Muscle of leg (tissue), 11 donors: ENCODE results near the gene CRACR2A. TPM values are rescaled to one million over a fixed set of nuclear protein-coding genes. Genes with fewer than 3 reads are reported as not detected.
A peak's percentile ranks its signal among the peaks of the same experiment; 100 is the strongest.

Source experiments
- DNase-seq: peaks from one replicate; pipeline ENCODE4 v3.0.0; 2013
- H3K27ac ChIP-seq: one replicate; pipeline ENCODE4 v1.5.1; 2013; ENCODE audit warnings: mild to moderate bottlenecking, low read length, control low read depth
- H3K27me3 ChIP-seq: one replicate; pipeline ENCODE4 v1.6.1; 2013; ENCODE audit warnings: low read length; ENCODE audit not compliant: control insufficient read depth, insufficient read depth
- H3K36me3 ChIP-seq: one replicate; pipeline ENCODE4 v1.6.1; 2013; ENCODE audit warnings: low read length; ENCODE audit not compliant: control insufficient read depth, insufficient read depth
- H3K4me1 ChIP-seq: one replicate; pipeline ENCODE4 v1.6.1; 2013; ENCODE audit warnings: low read length; ENCODE audit not compliant: control insufficient read depth, insufficient read depth
- H3K4me3 ChIP-seq: one replicate; pipeline ENCODE4 v1.5.1; 2013; ENCODE audit warnings: low read length, control low read depth
- H3K9me3 ChIP-seq: replicated peaks from 2 replicates; pipeline ENCODE4 v1.6.1; 2013; ENCODE audit warnings: low read depth, low read length; ENCODE audit not compliant: control insufficient read depth
- WGBS: methylation state at CpG from one replicate; pipeline ENCODE4 v1.1.5; 2013; ENCODE audit warnings: missing lambda C conversion rate; ENCODE audit not compliant: insufficient coverage; 5-methylcytosine and 5-hydroxymethylcytosine counted together
- polyA plus RNA-seq, 8 donors: library from polyadenylated mRNA; unstranded; fragments of 120-200 nt; gene quantifications; one replicate each; pipeline versions ENCODE4 v1.2.1 to v1.2.3, GENCODE V29; 2013; ENCODE audit warnings: inconsistent platforms in 1 of 8, low replicate concordance in 1 of 8; ENCODE audit not compliant: insufficient read length in 8 of 8, insufficient read depth in 1 of 8
- total RNA-seq: library from RNA; stranded (reverse); fragments of 120-200 nt; gene quantifications from one replicate; pipeline ENCODE4 v1.2.4, GENCODE V29; 2013

The CRACR2A gene
- total and polyA plus RNA-seq, 9 donors: 1.3 to 2.1 (median 1.5) TPM

DNA sequence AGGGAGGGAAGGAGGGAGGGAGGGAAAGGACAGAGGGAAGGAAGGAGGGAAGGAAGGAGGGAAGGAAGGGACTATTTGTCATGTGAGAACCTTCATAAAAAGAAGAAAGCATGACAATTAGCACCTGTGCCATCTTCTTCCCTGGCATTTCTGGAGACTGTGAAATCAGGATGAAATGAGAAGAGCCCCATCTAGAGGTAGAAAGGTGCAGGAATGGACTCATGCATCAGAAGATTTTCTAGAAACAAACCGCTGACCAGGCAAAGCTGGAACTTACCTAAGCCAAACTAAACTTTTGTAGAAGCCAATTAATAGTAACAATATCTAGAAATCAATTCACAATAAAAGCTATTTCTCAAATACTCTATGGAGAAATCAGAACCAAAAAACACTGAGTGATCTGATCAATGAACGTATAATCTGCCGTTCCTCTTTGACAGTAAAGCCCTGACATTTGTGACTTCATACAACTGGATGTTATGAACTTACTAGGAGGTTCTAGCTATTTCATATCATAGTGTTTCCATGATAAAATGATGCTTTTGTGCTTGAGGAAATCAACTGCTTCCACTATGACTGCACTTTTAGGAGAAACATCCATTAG lies 24.4 kb upstream of the CRACR2A start:
- DNase-seq: peak; percentile 43
- no peaks in the 10 kb centered on the region for H3K9me3 ChIP-seq
- no peak overlapping the region for H3K4me3 ChIP-seq
- H3K36me3 ChIP-seq: no peaks in the 10 kb centered on the region
- H3K27ac ChIP-seq: no peak overlapping the region
- no peaks in the 10 kb centered on the region for H3K4me1 ChIP-seq
- H3K27me3 ChIP-seq: peaks cover 2% of the 10 kb centered on the region
- no CpG with 5 or more reads among the region's 3 CpGs for WGBS

DNA sequence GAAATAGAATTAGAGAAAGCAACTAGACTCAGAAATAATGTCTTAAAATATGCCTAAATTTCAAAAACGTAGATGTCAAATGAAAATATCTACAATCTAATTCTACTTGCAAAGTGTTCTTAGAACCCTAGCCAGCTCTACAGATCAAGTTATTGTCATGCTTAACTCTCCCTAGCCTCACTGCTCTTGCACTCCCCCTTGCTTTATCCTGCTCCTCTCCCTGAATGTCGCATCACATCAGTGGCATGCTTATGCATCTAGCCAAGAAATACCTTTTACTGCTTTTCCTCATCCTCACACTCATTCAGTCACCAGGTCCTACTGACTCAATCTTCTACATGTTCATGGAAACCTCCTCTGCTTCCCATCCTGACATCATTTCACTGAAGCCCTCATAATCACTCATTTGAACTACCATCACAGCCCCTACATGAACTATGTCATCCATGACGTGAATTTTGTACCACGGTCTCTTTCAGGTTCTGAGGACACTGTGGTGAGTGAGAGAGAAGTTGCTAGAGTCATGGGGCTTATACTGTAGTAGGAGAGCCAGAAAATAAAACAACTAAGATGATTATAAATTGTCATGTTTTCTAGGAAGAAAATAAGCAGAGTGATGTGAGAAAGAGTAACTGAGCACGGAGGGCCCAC lies 22.6 kb upstream of the CRACR2A start:
- Histone ChIP-seq H3K4me3 (no peak overlapping the region), H3K36me3 (no peaks in the 10 kb centered on the region), H3K9me3 (no peaks in the 10 kb centered on the region), H3K27ac (no peak overlapping the region), H3K27me3 (peaks cover 2% of the 10 kb centered on the region), H3K4me1 (no peaks in the 10 kb centered on the region)
- DNase-seq: no peak
- WGBS: 72% methylated on average over 3 of the region's 5 CpGs

DNA sequence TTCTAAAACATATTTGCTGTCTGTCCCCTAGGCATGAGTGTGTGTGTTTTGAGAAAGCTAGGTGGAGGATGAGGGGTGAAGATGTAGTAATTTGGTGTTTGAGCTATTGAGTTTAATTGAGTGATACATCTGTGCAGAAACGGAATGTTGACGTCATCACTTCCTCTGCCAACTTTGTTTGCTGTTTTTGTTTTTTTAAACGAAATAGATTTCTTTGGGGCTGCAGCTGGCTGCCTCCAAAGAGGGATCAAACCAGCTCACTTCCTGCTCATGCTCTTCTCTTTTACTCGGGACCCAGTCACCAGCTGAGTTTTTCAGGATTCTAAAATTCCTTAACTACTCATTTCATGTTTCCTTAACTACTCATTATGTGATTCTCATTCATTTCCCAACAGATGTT lies 19.5 kb upstream of the CRACR2A start:
- no peak overlapping the region for H3K4me3 ChIP-seq
- DNase-seq: peak; percentile 35
- H3K4me1 ChIP-seq: no peaks in the 10 kb centered on the region
- no peak overlapping the region for H3K27ac ChIP-seq
- peaks cover 2% of the 10 kb centered on the region for H3K27me3 ChIP-seq
- H3K36me3 ChIP-seq: no peaks in the 10 kb centered on the region
- WGBS: 36% methylated on average over 4 of the region's 4 CpGs
- H3K9me3 ChIP-seq: no peaks in the 10 kb centered on the region

DNA sequence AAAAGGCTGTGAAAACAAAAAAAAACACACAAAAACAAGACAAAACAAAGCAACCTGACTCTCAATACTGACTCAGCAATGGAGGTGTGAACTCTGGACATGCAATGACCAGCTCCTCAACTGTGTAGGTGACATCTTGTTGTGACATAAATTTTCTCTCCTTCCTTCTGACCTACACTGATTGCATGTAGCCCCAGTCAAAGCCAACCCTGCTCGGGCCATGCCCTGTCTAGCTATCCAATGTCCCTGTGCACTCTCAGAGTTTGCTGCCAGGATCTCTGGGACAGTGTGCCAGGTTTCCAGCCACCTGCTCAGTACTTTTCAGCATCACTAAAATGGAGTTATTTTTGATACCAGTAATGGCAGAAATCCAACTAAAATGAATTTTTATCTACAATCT lies 18.9 kb upstream of the CRACR2A start:
- no peak for DNase-seq
- Histone ChIP-seq H3K9me3 (no peaks in the 10 kb centered on the region), H3K4me3 (no peak overlapping the region), H3K4me1 (no peaks in the 10 kb centered on the region), H3K36me3 (no peaks in the 10 kb centered on the region), H3K27ac (no peak overlapping the region), H3K27me3 (peaks cover 2% of the 10 kb centered on the region)
- WGBS: 50% methylated on average over 1 of the region's 1 CpG

DNA sequence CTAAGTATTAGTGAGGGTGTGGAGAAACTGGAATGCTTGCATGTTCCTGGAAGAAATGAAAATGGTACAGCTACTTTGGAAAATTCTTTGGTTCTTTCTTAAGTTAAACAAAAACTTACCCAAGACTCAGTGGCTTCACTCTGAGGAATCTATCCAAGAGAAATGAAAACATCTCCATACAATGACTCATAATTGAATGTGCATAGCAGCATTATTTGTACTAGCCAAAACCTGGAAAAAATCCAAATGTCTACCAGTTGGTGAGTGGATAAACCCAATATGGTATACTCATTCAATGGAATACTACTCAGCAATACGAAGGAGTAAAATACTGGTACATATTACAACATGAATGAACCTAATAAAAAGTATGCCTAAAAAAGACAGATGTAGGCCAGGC lies 18.0 kb upstream of the CRACR2A start:
- no peak for DNase-seq
- Histone ChIP-seq H3K9me3 (no peaks in the 10 kb centered on the region), H3K27ac (no peak overlapping the region), H3K36me3 (no peaks in the 10 kb centered on the region), H3K4me3 (no peak overlapping the region), H3K4me1 (no peaks in the 10 kb centered on the region), H3K27me3 (peaks cover 2% of the 10 kb centered on the region)
- WGBS: no CpG with 5 or more reads among the region's 1 CpG

DNA sequence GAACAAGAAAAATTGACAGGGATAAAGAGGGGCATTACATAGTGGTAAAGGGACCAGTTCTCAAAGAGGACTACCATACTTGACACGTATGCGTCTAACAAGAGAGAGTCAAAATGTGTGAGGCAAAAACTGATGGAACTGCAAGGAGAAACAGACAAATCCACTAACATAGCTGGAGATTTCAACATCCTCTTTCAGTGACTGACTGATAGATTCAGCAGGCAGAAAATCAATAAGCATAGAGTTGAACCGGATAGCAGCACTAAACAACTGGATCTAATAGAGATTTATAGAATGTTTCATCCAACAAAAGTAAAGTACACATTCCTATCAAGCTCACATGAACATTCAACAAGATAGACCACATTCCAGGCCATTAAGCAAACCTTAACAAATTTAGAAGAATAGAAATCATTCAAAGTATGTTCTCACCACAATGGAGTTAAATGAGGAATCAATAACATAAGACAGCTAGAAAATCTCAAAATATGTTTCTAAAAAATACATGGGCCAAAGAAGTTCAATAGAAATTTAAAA lies 16.1 kb upstream of the CRACR2A start:
- no CpG with 5 or more reads among the region's 3 CpGs for WGBS
- no peak for DNase-seq
- no peaks in the 10 kb centered on the region for H3K36me3 ChIP-seq
- no peaks in the 10 kb centered on the region for H3K4me1 ChIP-seq
- no peaks in the 10 kb centered on the region for H3K9me3 ChIP-seq
- no peak overlapping the region for H3K27ac ChIP-seq
- no peak overlapping the region for H3K4me3 ChIP-seq
- H3K27me3 ChIP-seq: no peaks in the 10 kb centered on the region

DNA sequence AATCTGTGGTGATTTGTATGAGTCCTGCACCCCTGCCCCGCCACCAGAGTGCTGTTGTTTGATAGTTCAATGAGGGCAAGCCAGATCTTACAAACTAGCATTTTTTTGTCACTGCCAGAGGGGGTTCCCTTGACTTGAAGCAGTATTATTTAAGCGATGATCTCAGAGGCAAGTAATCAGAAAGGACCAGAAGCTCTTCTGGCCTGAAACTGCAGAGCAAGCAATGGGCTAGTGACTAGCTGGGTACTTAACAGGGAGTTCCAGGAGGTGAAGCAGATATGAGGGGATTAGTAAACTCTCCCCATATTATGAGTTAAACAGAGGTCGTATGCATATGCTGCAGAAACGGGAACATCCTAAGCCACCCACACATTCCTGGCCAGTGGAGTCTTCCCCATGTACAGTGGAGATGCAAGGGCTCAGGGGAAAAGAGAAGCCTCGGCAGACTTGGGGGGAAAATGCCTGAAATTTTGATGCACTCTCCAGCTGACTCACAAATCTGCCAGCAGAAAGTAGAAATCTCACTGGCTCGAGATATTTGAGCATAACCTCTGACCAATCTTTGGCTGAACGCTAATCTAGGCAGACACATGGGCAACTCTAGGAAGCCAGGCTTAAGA lies 8.3 kb upstream of the CRACR2A start:
- no peak overlapping the region for H3K4me3 ChIP-seq
- H3K4me1 ChIP-seq: peaks cover 3% of the 10 kb centered on the region
- H3K36me3 ChIP-seq: no peaks in the 10 kb centered on the region
- DNase-seq: no peak
- H3K27me3 ChIP-seq: no peaks in the 10 kb centered on the region
- H3K27ac ChIP-seq: no peak overlapping the region
- no peaks in the 10 kb centered on the region for H3K9me3 ChIP-seq
- 41% methylated on average over 4 of the region's 7 CpGs for WGBS

DNA sequence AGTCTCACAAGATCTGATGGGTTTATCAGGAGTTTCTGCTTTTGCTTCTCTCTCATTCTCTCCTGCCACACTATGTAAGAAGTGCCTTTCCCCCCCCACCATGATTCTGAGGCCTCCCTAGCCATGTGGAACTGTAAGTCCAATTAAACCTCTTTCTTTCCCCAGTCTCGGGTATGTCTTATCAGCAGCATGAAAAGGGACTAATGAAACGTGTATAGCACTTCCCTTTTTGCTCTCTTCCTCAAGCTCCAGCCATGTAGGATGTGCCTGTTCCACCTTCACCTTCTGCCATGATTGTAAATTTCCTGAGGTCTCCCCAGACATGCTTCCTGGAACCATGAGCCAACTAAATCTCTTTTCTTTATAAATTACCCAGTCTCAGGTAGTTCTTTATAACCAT lies 7.0 kb upstream of the CRACR2A start:
- H3K4me3 ChIP-seq: no peak overlapping the region
- 68% methylated on average over 2 of the region's 2 CpGs for WGBS
- DNase-seq: no peak
- no peaks in the 10 kb centered on the region for H3K36me3 ChIP-seq
- no peak overlapping the region for H3K27ac ChIP-seq
- no peaks in the 10 kb centered on the region for H3K9me3 ChIP-seq
- H3K27me3 ChIP-seq: no peaks in the 10 kb centered on the region
- peaks cover 14% of the 10 kb centered on the region for H3K4me1 ChIP-seq

DNA sequence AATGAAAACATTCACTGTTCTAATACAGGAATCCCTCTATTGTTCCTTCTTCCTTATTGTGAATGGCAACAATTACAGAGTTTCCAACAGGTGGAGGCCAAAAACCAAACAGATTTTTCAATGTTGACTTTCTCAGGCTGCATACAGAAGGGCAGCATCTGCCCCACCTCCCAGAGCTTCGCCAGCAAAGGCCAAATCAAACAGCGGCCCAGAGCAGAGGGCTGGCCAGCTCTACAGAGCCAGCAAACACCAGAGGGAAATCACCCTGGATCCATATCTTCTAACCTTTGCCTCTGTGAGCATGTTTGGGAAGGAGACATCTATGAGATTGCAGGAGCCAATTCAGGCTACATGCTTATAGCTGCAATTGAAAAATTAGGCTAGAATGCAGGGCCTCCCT lies 4.4 kb upstream of the CRACR2A start:
- Histone ChIP-seq H3K4me3 (no peak overlapping the region), H3K27ac (no peak overlapping the region), H3K4me1 (peaks cover 37% of the 10 kb centered on the region), H3K36me3 (no peaks in the 10 kb centered on the region), H3K27me3 (peaks cover 3% of the 10 kb centered on the region), H3K9me3 (no peaks in the 10 kb centered on the region)
- DNase-seq: no peak
- no CpG with 5 or more reads among the region's 2 CpGs for WGBS

DNA sequence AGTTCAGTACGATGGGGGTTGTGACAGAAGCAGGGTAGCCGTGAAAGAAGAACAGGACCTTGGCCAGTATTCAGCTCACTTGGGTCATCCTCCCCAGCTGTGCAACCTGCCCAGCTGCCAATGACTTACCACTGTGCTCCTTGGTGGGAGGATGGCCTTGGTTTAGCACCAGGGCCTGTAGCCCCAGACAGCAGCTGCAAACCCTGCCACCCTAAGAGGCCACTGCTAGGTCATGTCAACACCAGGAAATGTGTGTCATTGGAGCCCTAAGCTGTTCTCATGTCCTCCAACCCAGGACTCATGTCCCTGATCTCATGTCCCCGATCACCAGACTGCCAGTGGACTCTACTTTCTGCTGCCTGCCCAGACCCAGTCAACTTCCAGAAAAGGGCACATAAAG lies 3.0 kb upstream of the CRACR2A start:
- peaks cover 3% of the 10 kb centered on the region for H3K27me3 ChIP-seq
- peaks cover 46% of the 10 kb centered on the region for H3K4me1 ChIP-seq
- H3K27ac ChIP-seq: no peak overlapping the region
- peak; percentile 58 for DNase-seq
- no peak overlapping the region for H3K4me3 ChIP-seq
- H3K36me3 ChIP-seq: no peaks in the 10 kb centered on the region
- H3K9me3 ChIP-seq: no peaks in the 10 kb centered on the region
- 43% methylated on average over 3 of the region's 3 CpGs for WGBS
